Sigmoid colon (tissue), 7 donors: ENCODE data around the gene BGN. TPM values are rescaled to one million over a fixed set of nuclear protein-coding genes. Genes with fewer than 3 reads are reported as not detected.

Experiments
- DNase-seq: peaks from one replicate; pipeline ENCODE4 v3.0.0-alpha.2; 2019
- H3K27ac ChIP-seq, 4 donors: fragments of 200-600 bp; sonication (generic); one replicate each; pipeline ENCODE4 v1.5.1; 2016 to 2019; ENCODE audit warnings: mild to moderate bottlenecking in 1 of 4
- H3K27me3 ChIP-seq, 3 donors: fragments of 200-600 bp; sonication (generic); one replicate each; pipeline ENCODE4 v1.5.1; 2019; ENCODE audit warnings: mild to moderate bottlenecking in 1 of 3
- H3K36me3 ChIP-seq, 4 donors: fragments of 200-600 bp; sonication (generic); one replicate each; pipeline ENCODE4 v1.5.1; 2016 to 2019
- H3K4me1 ChIP-seq, 4 donors: fragments of 200-600 bp; sonication (generic); one replicate each; pipeline ENCODE4 v1.5.1; 2017 to 2019
- H3K4me3 ChIP-seq, 4 donors: fragments of 200-600 bp; sonication (generic); one replicate each; pipeline ENCODE4 v1.5.1; 2017 to 2019; ENCODE audit warnings: mild to moderate bottlenecking in 2 of 4, moderate library complexity in 1 of 4
- H3K9me3 ChIP-seq, 4 donors: fragments of 200-600 bp in 3 of 4; sonication (generic) in 3 of 4; one replicate each; pipeline versions ENCODE4 v1.5.1 to v1.6.1; 2013 to 2019
- EP300 ChIP-seq, 4 donors: sonication (generic); formaldehyde crosslinking; IDR thresholded peaks; one replicate each; pipeline ENCODE4 v1.6.1; 2017; ENCODE audit warnings: antibody characterized with exemption in 4 of 4
- POLR2A ChIP-seq, 2 donors: fragments of 450-650 bp; IDR thresholded peaks; one replicate each; pipeline ENCODE4 v1.6.1; 2016; ENCODE audit warnings: antibody characterized with exemption in 2 of 2, mild to moderate bottlenecking in 2 of 2, moderate library complexity in 2 of 2
- POLR2AphosphoS5 ChIP-seq, 4 donors: sonication (generic); formaldehyde crosslinking; IDR thresholded peaks; one replicate each; pipeline ENCODE4 v1.6.1; 2017; ENCODE audit warnings: antibody characterized with exemption in 4 of 4
- WGBS, 2 donors: extraction: QIAGEN DNeasy Blood & Tissue Kit; methylation state at CpG; one replicate each; pipeline ENCODE4 v1.1.7; 2013; 5-methylcytosine and 5-hydroxymethylcytosine counted together
- intact Hi-C: fragments of 100-400 bp; cut with DNase I; formaldehyde crosslinking; loops from one replicate; pipeline ENCODE4 v1.15.1; 2023
- polyA plus RNA-seq, 3 donors: library from polyadenylated mRNA; stranded (reverse); fragments of 200-250 nt; gene quantifications; one replicate each; pipeline ENCODE4 v1.2.3, GENCODE V29; 2013
- total RNA-seq, 4 donors: library from RNA; depleted of rRNA; stranded (reverse); fragments of >200 nt; gene quantifications; one replicate each; pipeline ENCODE4 v1.1.0, GENCODE V29; 2016
- TF ChIP-seq, protein P1 (sequence below), 4 experiments: fragments of 450-650 bp in 3 of 4; fragments of 200-600 bp in 1 of 4; IDR thresholded peaks; one replicate each; pipeline ENCODE4 v1.5.1; 2016 to 2019; ENCODE audit warnings: antibody characterized with exemption in 4 of 4, mild to moderate bottlenecking in 3 of 4, moderate library complexity in 2 of 4
- donor health status: healthy with polysubstance abuse.
- donor health status: Bipolar disorder and iron deficiency.
- donor health status: healthy.

BGN gene
- total and polyA plus RNA-seq, 7 donors: 1.8 to 181 (median 9.0) TPM

DNA sequence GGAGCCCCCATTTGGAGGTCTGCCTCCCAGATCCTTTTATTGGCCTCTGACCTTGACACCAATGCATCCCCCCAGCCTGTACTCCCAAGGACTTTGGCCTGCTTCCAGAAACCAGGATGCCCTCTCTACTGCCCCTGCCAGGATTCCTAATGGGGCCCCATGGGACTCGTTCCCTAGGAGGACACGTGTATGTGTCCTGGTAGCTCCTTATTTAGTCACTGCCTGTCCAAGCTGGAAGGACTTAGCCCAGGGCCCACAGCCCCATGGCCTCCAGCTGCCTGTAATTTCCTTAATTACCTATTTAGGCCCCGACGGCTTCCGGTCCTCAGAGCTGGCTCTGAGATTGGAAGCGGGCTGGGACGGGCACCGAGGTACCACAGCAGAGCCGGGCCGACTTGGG is 32.0 kb downstream of the BGN start:
- intact Hi-C loops: no loop called here

GRCh38 chrX:153527208-153527607 is 32.4 kb downstream of the BGN start:
- Histone ChIP-seq H3K9me3 (no peaks in the 10 kb centered on the region), H3K4me3 (no peak overlapping the region), H3K27me3 (peaks cover 0 to 4% (median 4%) of the 10 kb centered on the region in 3 donors), H3K4me1 (no peaks in the 10 kb centered on the region), H3K27ac (no peak overlapping the region), H3K36me3 (no peaks in the 10 kb centered on the region)
- no peak for DNase-seq
- TF ChIP-seq, protein P1, sequence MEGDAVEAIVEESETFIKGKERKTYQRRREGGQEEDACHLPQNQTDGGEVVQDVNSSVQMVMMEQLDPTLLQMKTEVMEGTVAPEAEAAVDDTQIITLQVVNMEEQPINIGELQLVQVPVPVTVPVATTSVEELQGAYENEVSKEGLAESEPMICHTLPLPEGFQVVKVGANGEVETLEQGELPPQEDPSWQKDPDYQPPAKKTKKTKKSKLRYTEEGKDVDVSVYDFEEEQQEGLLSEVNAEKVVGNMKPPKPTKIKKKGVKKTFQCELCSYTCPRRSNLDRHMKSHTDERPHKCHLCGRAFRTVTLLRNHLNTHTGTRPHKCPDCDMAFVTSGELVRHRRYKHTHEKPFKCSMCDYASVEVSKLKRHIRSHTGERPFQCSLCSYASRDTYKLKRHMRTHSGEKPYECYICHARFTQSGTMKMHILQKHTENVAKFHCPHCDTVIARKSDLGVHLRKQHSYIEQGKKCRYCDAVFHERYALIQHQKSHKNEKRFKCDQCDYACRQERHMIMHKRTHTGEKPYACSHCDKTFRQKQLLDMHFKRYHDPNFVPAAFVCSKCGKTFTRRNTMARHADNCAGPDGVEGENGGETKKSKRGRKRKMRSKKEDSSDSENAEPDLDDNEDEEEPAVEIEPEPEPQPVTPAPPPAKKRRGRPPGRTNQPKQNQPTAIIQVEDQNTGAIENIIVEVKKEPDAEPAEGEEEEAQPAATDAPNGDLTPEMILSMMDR (IDR thresholded peaks at IDR 0.05): no peak
- TF ChIP-seq POLR2AphosphoS5 (IDR thresholded peaks at IDR 0.05) (no peak), EP300 (IDR thresholded peaks at IDR 0.05) (no peak), POLR2A (IDR thresholded peaks at IDR 0.05) (no peak)
- intact Hi-C loops: no loop called here
- 43 to 69% methylated on average over 15 of the region's 15 CpGs for WGBS, 2 donors

More for the DNA sequence above, 32.0 kb downstream of the BGN start:
- DNase-seq: no peak
- Histone ChIP-seq H3K9me3 (no peaks in the 10 kb centered on the region), H3K27me3 (peaks cover 0 to 7% (median 4%) of the 10 kb centered on the region in 3 donors), H3K4me1 (no peaks in the 10 kb centered on the region), H3K4me3 (no peak overlapping the region), H3K36me3 (no peaks in the 10 kb centered on the region), H3K27ac (no peak overlapping the region)
- TF ChIP-seq EP300 (IDR thresholded peaks at IDR 0.05) (no peak), POLR2AphosphoS5 (IDR thresholded peaks at IDR 0.05) (no peak), POLR2A (IDR thresholded peaks at IDR 0.05) (no peak)
- TF ChIP-seq, protein P1 (IDR thresholded peaks at IDR 0.05): no peak
- WGBS, 2 donors: 51 to 53% methylated on average over 10 of the region's 10 CpGs

- Histone ChIP-seq H3K36me3 (no peaks in the 10 kb centered on the region), H3K4me3 (no peak overlapping the region), H3K4me1 (no peaks in the 10 kb centered on the region), H3K27me3 (peaks cover 0 to 4% (median 0%) of the 10 kb centered on the region in 3 donors), H3K27ac (no peak overlapping the region), H3K9me3 (no peaks in the 10 kb centered on the region)
- intact Hi-C loops: no loop called here
- WGBS, 2 donors: 64 to 68% methylated on average over 20 of the region's 20 CpGs
- DNase-seq: no peak
- no peak for TF ChIP-seq POLR2A (IDR thresholded peaks at IDR 0.05)
- TF ChIP-seq POLR2AphosphoS5 (IDR thresholded peaks at IDR 0.05): no peak
- no peak for TF ChIP-seq EP300 (IDR thresholded peaks at IDR 0.05)
- TF ChIP-seq, protein P1 (IDR thresholded peaks at IDR 0.05): no peak
These were observed 35.8 kb downstream of the BGN start for GRCh38 chrX:153530411-153531129.

DNA sequence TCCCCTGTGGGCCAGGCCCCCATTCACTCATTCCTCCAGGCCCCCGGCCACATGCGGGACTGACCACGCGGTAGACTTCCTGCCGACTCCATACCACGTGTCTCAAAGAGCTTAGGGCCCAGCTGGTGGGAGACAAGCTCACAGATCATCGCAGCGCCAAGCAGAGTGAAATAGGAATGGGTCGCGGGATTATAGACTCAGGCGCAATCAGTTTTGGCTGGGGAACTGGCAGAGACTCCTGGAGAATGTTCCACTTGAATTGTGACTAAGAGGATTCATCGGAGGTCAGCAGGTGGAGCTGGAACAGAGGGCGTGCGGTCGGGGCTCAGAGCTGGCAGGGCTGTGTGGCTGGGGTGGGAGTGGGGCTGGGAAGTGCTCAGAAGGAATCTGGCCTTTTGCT is 38.3 kb downstream of the BGN start:
- no peaks in the 10 kb centered on the region for H3K4me1 ChIP-seq
- no peak overlapping the region for H3K27ac ChIP-seq
- H3K36me3 ChIP-seq: no peaks in the 10 kb centered on the region
- H3K9me3 ChIP-seq: no peaks in the 10 kb centered on the region
- no peaks in the 10 kb centered on the region for H3K27me3 ChIP-seq
- no peak overlapping the region for H3K4me3 ChIP-seq
- intact Hi-C loops: no loop called here
- DNase-seq: no peak
- TF ChIP-seq POLR2A (IDR thresholded peaks at IDR 0.05): no peak
- TF ChIP-seq, protein P1 (IDR thresholded peaks at IDR 0.05): no peak
- 72 to 80% methylated on average over 15 of the region's 15 CpGs for WGBS, 2 donors

GRCh38 chrX:153537080-153537479 is 42.3 kb downstream of the BGN start:
- H3K4me1 ChIP-seq: no peaks in the 10 kb centered on the region
- H3K4me3 ChIP-seq: no peak overlapping the region
- H3K27me3 ChIP-seq: no peaks in the 10 kb centered on the region
- H3K9me3 ChIP-seq: no peaks in the 10 kb centered on the region
- intact Hi-C loops: no loop called here
- TF ChIP-seq POLR2AphosphoS5 (IDR thresholded peaks at IDR 0.05) (no peak), POLR2A (IDR thresholded peaks at IDR 0.05) (no peak), EP300 (IDR thresholded peaks at IDR 0.05) (no peak)
- TF ChIP-seq, protein P1 (IDR thresholded peaks at IDR 0.05): no peak
- no peak overlapping the region for H3K27ac ChIP-seq
- 71 to 81% methylated on average over 11 of the region's 11 CpGs for WGBS, 2 donors
- DNase-seq: no peak
- H3K36me3 ChIP-seq: no peaks in the 10 kb centered on the region
